GM23338 (cell line): ENCODE measurements around the gene NPC1L1. TPM values are rescaled to one million over a fixed set of nuclear protein-coding genes. Genes with fewer than 3 reads are reported as not detected.
A peak's percentile ranks its signal among the peaks of the same experiment; 100 is the strongest.

ENCODE experiments used
- ATAC-seq: fragments of 200-7000 bp; cut with Tn5 transposase; 3 replicates; pipeline ENCODE4 v1.9.1; 2020
- DNase-seq: peaks from one replicate; pipeline ENCODE4 v3.0.0-alpha.2; 2015; ENCODE audit warnings: low spot score
- H2AFZ ChIP-seq: fragments of 200-600 bp; sonication (generic); 2 replicates; pipeline ENCODE4 v1.8.0; 2016; ENCODE audit warnings: antibody characterized with exemption, mild to moderate bottlenecking, moderate library complexity
- H3F3A ChIP-seq: fragments of 200-600 bp; sonication (generic); replicated peaks from 2 replicates; pipeline ENCODE4 v1.8.0; 2017; ENCODE audit warnings: antibody characterized with exemption, mixed run types, low read depth
- H3K27ac ChIP-seq: fragments of 200-600 bp; sonication (generic); 2 replicates; pipeline ENCODE4 v1.6.1; 2016; ENCODE audit warnings: low read depth
- H3K27me3 ChIP-seq: fragments of 200-600 bp; sonication (generic); 2 replicates; pipeline ENCODE4 v1.8.0; 2016; ENCODE audit warnings: mild to moderate bottlenecking, mixed run types, moderate library complexity; ENCODE audit not compliant: insufficient read depth
- H3K36me3 ChIP-seq: fragments of 200-600 bp; sonication (generic); 2 replicates; pipeline ENCODE4 v1.8.0; 2016; ENCODE audit warnings: mild to moderate bottlenecking; ENCODE audit not compliant: insufficient read depth
- H3K4me1 ChIP-seq: fragments of 200-600 bp; sonication (generic); 2 replicates; pipeline ENCODE4 v1.8.0; 2016; ENCODE audit warnings: mild to moderate bottlenecking, moderate library complexity; ENCODE audit not compliant: insufficient read depth
- H3K4me2 ChIP-seq: fragments of 200-600 bp; sonication (generic); 2 replicates; pipeline ENCODE4 v1.7.1; 2017; ENCODE audit warnings: mixed run types
- H3K4me3 ChIP-seq: fragments of 200-600 bp; sonication (generic); 2 replicates; pipeline ENCODE4 v1.6.1; 2016; ENCODE audit warnings: mixed run types
- H3K79me2 ChIP-seq: fragments of 200-600 bp; sonication (generic); replicated peaks from 2 replicates; pipeline ENCODE4 v1.8.0; 2017; ENCODE audit warnings: mild to moderate bottlenecking; ENCODE audit not compliant: insufficient read depth
- H3K9me2 ChIP-seq: fragments of 200-600 bp; sonication (generic); 2 replicates; pipeline ENCODE4 v1.8.0; 2017; ENCODE audit not compliant: insufficient read depth
- H4K20me1 ChIP-seq: fragments of 200-600 bp; sonication (generic); replicated peaks from 2 replicates; pipeline ENCODE4 v1.8.0; 2017; ENCODE audit warnings: mild to moderate bottlenecking; ENCODE audit not compliant: insufficient read depth
- H3K27ac Mint-ChIP-seq: 2 replicates; pipeline ENCODE4 v1.8.0; 2020; ENCODE audit warnings: inconsistent platforms, mild to moderate bottlenecking, moderate library complexity, mixed read lengths
- H3K27me3 Mint-ChIP-seq: 3 replicates; pipeline ENCODE4 v1.8.0; 2022; ENCODE audit warnings: low read depth, mild to moderate bottlenecking, moderate library complexity, mixed read lengths, inconsistent platforms; ENCODE audit not compliant: insufficient read depth, poor library complexity
- H3K36me3 Mint-ChIP-seq: 3 replicates; pipeline ENCODE4 v1.8.0; 2021; ENCODE audit warnings: low read depth, mild to moderate bottlenecking, inconsistent platforms, moderate library complexity, mixed read lengths
- H3K4me1 Mint-ChIP-seq: 3 replicates; pipeline ENCODE4 v1.8.0; 2020; ENCODE audit warnings: mild to moderate bottlenecking, inconsistent platforms, mixed read lengths
- H3K4me3 Mint-ChIP-seq: 3 replicates; pipeline ENCODE4 v1.8.0; 2021; ENCODE audit warnings: moderate library complexity, mild to moderate bottlenecking, inconsistent platforms, mixed read lengths
- H3K9me3 Mint-ChIP-seq: 3 replicates; pipeline ENCODE4 v1.8.0; 2020; ENCODE audit warnings: moderate library complexity, mild to moderate bottlenecking, inconsistent platforms, mixed read lengths
- EZH2 ChIP-seq: fragments of 200-600 bp; sonication (generic); IDR thresholded peaks from one replicate; pipeline ENCODE4 v1.8.0; 2017; ENCODE audit warnings: antibody characterized with exemption, mild to moderate bottlenecking, low read depth; ENCODE audit not compliant: unreplicated experiment
- JUNB ChIP-seq: IDR thresholded peaks from one replicate; pipeline ENCODE4 v1.6.1; 2016; ENCODE audit warnings: antibody characterized with exemption; ENCODE audit not compliant: unreplicated experiment
- NANOG ChIP-seq: IDR thresholded peaks from 2 replicates; pipeline ENCODE4 v1.6.1; 2016; ENCODE audit warnings: antibody characterized with exemption, borderline replicate concordance
- POLR2AphosphoS5 ChIP-seq: IDR thresholded peaks from 2 replicates; pipeline ENCODE4 v1.6.1; 2016; ENCODE audit warnings: antibody characterized with exemption, low read depth
- polyA plus RNA-seq: library from polyadenylated mRNA; unstranded; fragments of >200 nt; fragmentation: Nextera tagmentation; extraction: Ambion mirVana; gene quantifications from 2 replicates; pipeline ENCODE4 v1.2.1, GENCODE V29; 2016
- total RNA-seq: library from RNA; depleted of rRNA; stranded (reverse); fragments of >200 nt; shearing (Covaris generic); gene quantifications from 2 replicates; pipeline ENCODE4 v1.2.3, GENCODE V29; 2014
- TF ChIP-seq, protein P1 (sequence below): fragments of 250-450 bp; sonication (Bioruptor Pico); IDR thresholded peaks from 2 replicates; pipeline ENCODE4 v1.5.0; 2020; ENCODE audit warnings: mild to moderate bottlenecking, moderate library complexity

The NPC1L1 gene
- total and polyA plus RNA-seq, 2 experiments from 2014 or later = 0.03 TPM; not detected in 1

DNA sequence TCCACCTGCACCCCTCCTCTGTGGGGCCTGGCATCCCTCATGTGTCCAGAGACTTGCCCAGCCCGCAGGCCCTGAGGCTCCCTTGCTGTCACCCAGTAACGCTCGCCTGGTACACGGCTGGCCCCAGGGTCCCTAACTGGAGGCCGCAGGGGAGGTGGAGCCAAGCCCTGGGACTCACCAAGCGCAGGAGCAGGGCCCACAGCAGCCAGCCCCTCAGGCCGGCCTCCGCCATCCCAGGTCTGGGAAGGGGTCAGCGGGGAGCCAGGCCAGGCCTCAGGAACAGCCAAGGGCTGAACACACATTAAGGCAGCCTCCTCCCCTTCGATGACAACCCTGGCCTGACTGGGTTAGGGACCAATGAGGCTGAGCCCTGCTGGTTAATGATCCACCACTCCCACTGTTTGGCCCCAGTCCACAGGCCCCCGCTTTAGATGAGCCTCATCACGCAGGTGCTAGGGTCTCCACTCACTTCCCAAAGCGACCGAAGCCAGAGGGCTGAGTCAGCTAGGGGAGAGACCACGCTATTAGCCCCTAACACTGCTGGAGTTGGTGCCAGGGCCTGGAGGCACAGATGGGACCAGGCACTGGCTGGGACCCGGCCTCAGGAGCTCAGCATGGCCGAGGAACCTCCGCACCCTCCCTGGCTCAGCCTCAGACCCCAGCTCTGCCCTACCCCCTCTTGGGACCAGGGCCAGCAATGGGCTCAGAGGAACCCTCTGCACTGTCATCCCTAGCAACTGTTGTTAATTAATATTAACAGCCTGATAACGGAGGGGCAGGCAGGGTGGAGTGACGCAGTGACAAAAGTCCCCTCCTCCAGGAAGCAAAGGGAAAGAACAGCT is at the start of gene NPC1L1 (continued):
- TF ChIP-seq, protein P1, sequence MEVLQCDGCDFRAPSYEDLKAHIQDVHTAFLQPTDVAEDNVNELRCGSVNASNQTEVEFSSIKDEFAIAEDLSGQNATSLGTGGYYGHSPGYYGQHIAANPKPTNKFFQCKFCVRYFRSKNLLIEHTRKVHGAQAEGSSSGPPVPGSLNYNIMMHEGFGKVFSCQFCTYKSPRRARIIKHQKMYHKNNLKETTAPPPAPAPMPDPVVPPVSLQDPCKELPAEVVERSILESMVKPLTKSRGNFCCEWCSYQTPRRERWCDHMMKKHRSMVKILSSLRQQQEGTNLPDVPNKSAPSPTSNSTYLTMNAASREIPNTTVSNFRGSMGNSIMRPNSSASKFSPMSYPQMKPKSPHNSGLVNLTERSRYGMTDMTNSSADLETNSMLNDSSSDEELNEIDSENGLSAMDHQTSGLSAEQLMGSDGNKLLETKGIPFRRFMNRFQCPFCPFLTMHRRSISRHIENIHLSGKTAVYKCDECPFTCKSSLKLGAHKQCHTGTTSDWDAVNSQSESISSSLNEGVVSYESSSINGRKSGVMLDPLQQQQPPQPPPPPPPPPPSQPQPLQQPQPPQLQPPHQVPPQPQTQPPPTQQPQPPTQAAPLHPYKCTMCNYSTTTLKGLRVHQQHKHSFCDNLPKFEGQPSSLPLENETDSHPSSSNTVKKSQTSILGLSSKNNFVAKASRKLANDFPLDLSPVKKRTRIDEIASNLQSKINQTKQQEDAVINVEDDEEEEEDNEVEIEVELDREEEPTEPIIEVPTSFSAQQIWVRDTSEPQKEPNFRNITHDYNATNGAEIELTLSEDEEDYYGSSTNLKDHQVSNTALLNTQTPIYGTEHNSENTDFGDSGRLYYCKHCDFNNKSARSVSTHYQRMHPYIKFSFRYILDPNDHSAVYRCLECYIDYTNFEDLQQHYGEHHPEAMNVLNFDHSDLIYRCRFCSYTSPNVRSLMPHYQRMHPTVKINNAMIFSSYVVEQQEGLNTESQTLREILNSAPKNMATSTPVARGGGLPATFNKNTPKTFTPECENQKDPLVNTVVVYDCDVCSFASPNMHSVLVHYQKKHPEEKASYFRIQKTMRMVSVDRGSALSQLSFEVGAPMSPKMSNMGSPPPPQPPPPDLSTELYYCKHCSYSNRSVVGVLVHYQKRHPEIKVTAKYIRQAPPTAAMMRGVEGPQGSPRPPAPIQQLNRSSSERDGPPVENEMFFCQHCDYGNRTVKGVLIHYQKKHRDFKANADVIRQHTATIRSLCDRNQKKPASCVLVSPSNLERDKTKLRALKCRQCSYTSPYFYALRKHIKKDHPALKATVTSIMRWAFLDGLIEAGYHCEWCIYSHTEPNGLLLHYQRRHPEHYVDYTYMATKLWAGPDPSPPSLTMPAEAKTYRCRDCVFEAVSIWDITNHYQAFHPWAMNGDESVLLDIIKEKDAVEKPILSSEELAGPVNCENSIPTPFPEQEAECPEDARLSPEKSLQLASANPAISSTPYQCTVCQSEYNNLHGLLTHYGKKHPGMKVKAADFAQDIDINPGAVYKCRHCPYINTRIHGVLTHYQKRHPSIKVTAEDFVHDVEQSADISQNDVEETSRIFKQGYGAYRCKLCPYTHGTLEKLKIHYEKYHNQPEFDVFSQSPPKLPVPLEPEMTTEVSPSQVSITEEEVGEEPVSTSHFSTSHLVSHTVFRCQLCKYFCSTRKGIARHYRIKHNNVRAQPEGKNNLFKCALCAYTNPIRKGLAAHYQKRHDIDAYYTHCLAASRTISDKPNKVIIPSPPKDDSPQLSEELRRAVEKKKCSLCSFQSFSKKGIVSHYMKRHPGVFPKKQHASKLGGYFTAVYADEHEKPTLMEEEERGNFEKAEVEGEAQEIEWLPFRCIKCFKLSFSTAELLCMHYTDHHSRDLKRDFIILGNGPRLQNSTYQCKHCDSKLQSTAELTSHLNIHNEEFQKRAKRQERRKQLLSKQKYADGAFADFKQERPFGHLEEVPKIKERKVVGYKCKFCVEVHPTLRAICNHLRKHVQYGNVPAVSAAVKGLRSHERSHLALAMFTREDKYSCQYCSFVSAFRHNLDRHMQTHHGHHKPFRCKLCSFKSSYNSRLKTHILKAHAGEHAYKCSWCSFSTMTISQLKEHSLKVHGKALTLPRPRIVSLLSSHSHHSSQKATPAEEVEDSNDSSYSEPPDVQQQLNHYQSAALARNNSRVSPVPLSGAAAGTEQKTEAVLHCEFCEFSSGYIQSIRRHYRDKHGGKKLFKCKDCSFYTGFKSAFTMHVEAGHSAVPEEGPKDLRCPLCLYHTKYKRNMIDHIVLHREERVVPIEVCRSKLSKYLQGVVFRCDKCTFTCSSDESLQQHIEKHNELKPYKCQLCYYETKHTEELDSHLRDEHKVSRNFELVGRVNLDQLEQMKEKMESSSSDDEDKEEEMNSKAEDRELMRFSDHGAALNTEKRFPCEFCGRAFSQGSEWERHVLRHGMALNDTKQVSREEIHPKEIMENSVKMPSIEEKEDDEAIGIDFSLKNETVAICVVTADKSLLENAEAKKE (CRISPR knock-in tag) = no peak
- TF ChIP-seq NANOG = no peak
- no peak for TF ChIP-seq POLR2AphosphoS5
- no peak for TF ChIP-seq EZH2
- no peak for TF ChIP-seq JUNB

DNA sequence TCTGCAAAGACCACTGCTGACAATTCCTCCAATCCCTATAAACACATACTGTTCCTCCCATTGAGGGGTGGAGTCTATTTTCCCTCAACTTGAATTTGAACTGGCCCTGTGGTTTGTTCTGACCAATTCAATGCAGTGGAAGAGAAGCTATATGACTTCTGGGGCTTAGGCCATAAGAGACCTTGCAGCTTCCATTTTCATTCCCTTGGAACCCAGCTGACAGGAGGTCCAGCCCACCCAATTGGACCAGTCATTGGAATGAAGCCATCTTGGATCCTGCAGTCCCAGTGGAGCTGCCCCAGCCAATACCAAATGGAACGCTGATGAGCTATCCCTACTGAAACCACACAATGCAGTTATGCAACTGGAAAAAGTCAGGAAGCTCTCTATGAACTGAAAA is 49.8 kb upstream of the NPC1L1 start:
- DNase-seq (no peak), ATAC-seq (no peak)
- Histone ChIP-seq H3K4me1 (no peaks in the 10 kb centered on the region), H4K20me1 (no peaks in the 10 kb centered on the region), H3K4me2 (no peak overlapping the region), H3K9me2 (no peaks in the 10 kb centered on the region), H3K27ac (no peak overlapping the region), H3F3A (no peaks in the 10 kb centered on the region), H3K36me3 (no peaks in the 10 kb centered on the region), H3K27me3 (no peaks in the 10 kb centered on the region), H2AFZ (0 out of 2 replicates have a peak overlapping the region, but pooled peaks have one; percentile 56), H3K4me3 (no peak overlapping the region), H3K79me2 (no peaks in the 10 kb centered on the region)
- Mint-ChIP-seq H3K9me3 (no peaks in the 10 kb centered on the region), H3K36me3 (no peaks in the 10 kb centered on the region), H3K4me1 (no peaks in the 10 kb centered on the region), H3K27ac (no peak overlapping the region), H3K27me3 (peaks cover 5% of the 10 kb centered on the region), H3K4me3 (no peak overlapping the region)
- TF ChIP-seq, protein P1 (CRISPR knock-in tag) = no peak
